Measurements from ENCODE around the gene KLHDC8B. TPM values are rescaled to one million over a fixed set of nuclear protein-coding genes. Genes with fewer than 3 reads are reported as not detected.

Gene KLHDC8B
- total RNA-seq, 1 experiment from 2014 or later = 7.4 TPM

- POLR2A ChIA-PET = no interaction called here
- no peak for DNase-seq
- H3K36me3 Mint-ChIP-seq (ENCODE audit: insufficient read depth, unreplicated experiment) = no peaks in the 10 kb centered on the region
- no TSS peak for BruUV-seq (replicated peaks)
- H3K27ac Mint-ChIP-seq (ENCODE audit: unreplicated experiment) = no peak overlapping the region
- CTCF ChIA-PET = no interaction called here
- H3K4me1 ChIP-seq = peaks cover 6% of the 10 kb centered on the region; the same call in 1 of the 2 replicates
- no peak for TF ChIP-seq CTCF (IDR thresholded peaks at IDR 0.05; ENCODE audit: insufficient read depth in 1 of 2, low read depth in 1 of 2, low read length in 1 of 2, severe bottlenecking in 1 of 2, unreplicated experiment in 1 of 2)
- intact Hi-C loops (cut with micrococcal nuclease; ENCODE audit: unreplicated experiment) = no loop called here
- peaks cover 10% of the 10 kb centered on the region for H3K9me3 Mint-ChIP-seq (ENCODE audit: unreplicated experiment)
- no peak overlapping the region for H3K4me3 ChIP-seq (ENCODE audit: low read depth, low read length)
- H3K27me3 ChIP-seq (replicated peaks; ENCODE audit: control insufficient read depth, insufficient read depth, low read length) = no peaks in the 10 kb centered on the region
- no peaks in the 10 kb centered on the region for H3K36me3 ChIP-seq (ENCODE audit: control insufficient read depth, insufficient read depth, low read length)
- no peak overlapping the region for H3K4me3 Mint-ChIP-seq (ENCODE audit: unreplicated experiment)
- H3K27me3 Mint-ChIP-seq (ENCODE audit: insufficient read depth, unreplicated experiment) = no peaks in the 10 kb centered on the region
- H3K9me3 ChIP-seq = no peaks in the 10 kb centered on the region; the same call in 1 of the 2 replicates
- H3K4me1 Mint-ChIP-seq (ENCODE audit: low read depth, unreplicated experiment) = peaks cover 7% of the 10 kb centered on the region
Measured at GRCh38 chr3:49222002-49222401, 50.6 kb downstream of the KLHDC8B start.

Other genes starting within 250 kb of the KLHDC8B start
- gene P4HTM, start 181.4 kb upstream of the KLHDC8B start, total RNA-seq (2022) = 24.4 and 25.5 TPM in 2 replicates
- gene WDR6, start 164.2 kb upstream of the KLHDC8B start, total RNA-seq (2022) = 184 and 185 TPM in 2 replicates
- 21.4 and 21.5 TPM in 2 replicates for gene DALRD3, start 153.0 kb upstream of the KLHDC8B start, total RNA-seq (2022)
- 65.9 and 68.7 TPM in 2 replicates for gene NDUFAF3, start 149.5 kb upstream of the KLHDC8B start, total RNA-seq (2022)
- 233 and 240 TPM in 2 replicates for gene IMPDH2, start 142.2 kb upstream of the KLHDC8B start, total RNA-seq (2022)
- 112 and 119 TPM in 2 replicates for gene QRICH1, start 77.5 kb upstream of the KLHDC8B start, total RNA-seq (2022)
- 361 and 386 TPM in 2 replicates for gene QARS1, start 66.8 kb upstream of the KLHDC8B start, total RNA-seq (2022)
- gene USP19, start 50.8 kb upstream of the KLHDC8B start, total RNA-seq (2022) = 55.9 and 56.4 TPM in 2 replicates
- 181 and 189 TPM in 2 replicates for gene LAMB2, start 38.5 kb upstream of the KLHDC8B start, total RNA-seq (2022)
- gene CCDC71, start 5.3 kb upstream of the KLHDC8B start, total RNA-seq (2022) = 15.2 and 15.9 TPM in 2 replicates
- gene C3orf62, start 105.6 kb downstream of the KLHDC8B start, total RNA-seq (2022) = 5.5 and 6.5 TPM in 2 replicates
- 36.4 and 37.8 TPM in 2 replicates for gene USP4, start 168.5 kb downstream of the KLHDC8B start, total RNA-seq (2022)
- gene GPX1, start 186.8 kb downstream of the KLHDC8B start, total RNA-seq (2022) = 197 and 201 TPM in 2 replicates
- gene RHOA, start 240.4 kb downstream of the KLHDC8B start, total RNA-seq (2022) = 338 and 348 TPM in 2 replicates
- 14.2 and 15.5 TPM in 2 replicates for gene TCTA, start 240.8 kb downstream of the KLHDC8B start, total RNA-seq (2022)

All from Caco-2 (cell line).